HG03175 (cell line): ENCODE data around the gene UNCX.
"Not testable (repeated sequence)": the region's sequence is repeated elsewhere in the genome, so short reads cannot be mapped to it uniquely, and the experiment has no call there.

ENCODE experiments used
- ATAC-seq: cut with Tn5 transposase; IDR thresholded peaks from one replicate; pipeline ENCODE4 v1.9.1; 2021; ENCODE audit warnings: mild to moderate bottlenecking, moderate library complexity; ENCODE audit not compliant: unreplicated experiment

The UNCX gene

GRCh38 chr7:1232623-1233332 is at the start of gene UNCX:
Gene UNCX (plus strand): TSS chr7:1232872. CDS start chr7:1233018, 146 bp downstream.
- ATAC-seq, result no peak

- ATAC-seq, result no peak
Measured at GRCh38 chr7:1187127-1187526, 45.5 kb upstream of the UNCX start.

- no peak for ATAC-seq
Measured at GRCh38 chr7:1188720-1189294, 43.9 kb upstream of the UNCX start.

GRCh38 chr7:1189986-1190772 is 42.5 kb upstream of the UNCX start:
- ATAC-seq, result no peak

- ATAC-seq, result no peak
Measured at GRCh38 chr7:1192171-1192676, 40.4 kb upstream of the UNCX start.

GRCh38 chr7:1193593-1194424 is 38.9 kb upstream of the UNCX start:
- ATAC-seq, result no peak

- not testable (repeated sequence) for ATAC-seq
Measured at GRCh38 chr7:1196441-1196840, 36.2 kb upstream of the UNCX start.

GRCh38 chr7:1196950-1197349 is 35.7 kb upstream of the UNCX start:
- no peak for ATAC-seq

GRCh38 chr7:1197997-1198625 is 34.6 kb upstream of the UNCX start:
- ATAC-seq, result no peak

- ATAC-seq, result no peak
Measured at GRCh38 chr7:1200045-1200444, 32.6 kb upstream of the UNCX start.

GRCh38 chr7:1201916-1202315 is 30.8 kb upstream of the UNCX start:
- no peak for ATAC-seq

- ATAC-seq, result not testable (repeated sequence)
Measured at GRCh38 chr7:1202914-1203313, 29.8 kb upstream of the UNCX start.

GRCh38 chr7:1204460-1205140 is 28.1 kb upstream of the UNCX start:
- no peak for ATAC-seq

- ATAC-seq, result not testable (repeated sequence)
Measured at GRCh38 chr7:1205742-1206141, 26.9 kb upstream of the UNCX start.

GRCh38 chr7:1209097-1209496 is 23.6 kb upstream of the UNCX start:
- no peak for ATAC-seq

- no peak for ATAC-seq
Measured at GRCh38 chr7:1210321-1210978, 22.2 kb upstream of the UNCX start.

- no peak for ATAC-seq
Measured at GRCh38 chr7:1210979-1211608, 21.6 kb upstream of the UNCX start.

- no peak for ATAC-seq
Measured at GRCh38 chr7:1211611-1212010, 21.1 kb upstream of the UNCX start.

- ATAC-seq, result not testable (repeated sequence)
Measured at GRCh38 chr7:1212025-1212424, 20.6 kb upstream of the UNCX start.
